Activated naive CD8-positive, alpha-beta T cell treated with anti-CD3 and anti-CD28 coated beads, Interleukin-2, amount 50 U/mL, for 24 hours (primary cell): Measurements from ENCODE around the gene MRTFA.
A peak's percentile ranks its signal among the peaks of the same experiment; 100 is the strongest.
"Not testable (repeated sequence)": the region's sequence is repeated elsewhere in the genome, so short reads cannot be mapped to it uniquely, and the experiment has no call there.

ENCODE experiments used
- ATAC-seq: fragments of 150-1000 bp; cut with Tn5 transposase; one replicate; pipeline ENCODE4 v1.10.0; 2021
- DNase-seq: peaks from one replicate; pipeline ENCODE4 v3.0.0; 2021
- H3K27ac Mint-ChIP-seq: one replicate; pipeline ENCODE4 v1.8.0; 2021; ENCODE audit warnings: mild to moderate bottlenecking, mixed read lengths
- H3K27me3 Mint-ChIP-seq: one replicate; pipeline ENCODE4 v1.8.0; 2021; ENCODE audit warnings: mixed read lengths
- H3K36me3 Mint-ChIP-seq: one replicate; pipeline ENCODE4 v1.8.0; 2021; ENCODE audit warnings: low read depth, mixed read lengths
- H3K4me1 Mint-ChIP-seq: one replicate; pipeline ENCODE4 v1.8.0; 2021; ENCODE audit warnings: mixed read lengths
- H3K4me3 Mint-ChIP-seq: one replicate; pipeline ENCODE4 v1.8.0; 2021; ENCODE audit warnings: mild to moderate bottlenecking, moderate library complexity, mixed read lengths
- H3K9me3 Mint-ChIP-seq: one replicate; pipeline ENCODE4 v1.8.0; 2021; ENCODE audit warnings: mixed read lengths

MRTFA gene

DNA sequence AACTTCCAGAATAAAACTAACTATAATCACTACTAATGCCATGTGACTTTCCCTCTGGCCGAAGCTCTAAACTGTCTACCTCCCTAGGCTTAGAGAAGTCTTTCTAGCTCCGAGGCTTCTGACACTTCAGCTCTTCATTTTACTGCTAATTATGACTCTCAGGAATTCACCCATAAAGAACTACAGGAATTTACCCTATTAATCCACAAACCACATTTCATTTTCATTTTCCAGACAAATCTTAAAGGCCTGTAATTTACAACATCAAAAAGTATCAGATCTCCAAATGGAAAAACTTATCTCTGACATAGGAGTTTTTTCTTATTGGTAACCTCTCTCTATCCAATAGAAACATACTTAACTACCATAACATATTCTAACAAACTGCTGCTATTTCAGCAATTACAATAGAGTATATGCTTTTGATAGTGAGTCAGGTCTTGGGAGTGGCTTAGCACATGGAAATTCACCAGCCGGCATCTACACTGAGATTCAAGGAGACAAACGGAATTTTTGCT, 33.4 kb downstream of the MRTFA start:
- no peak for ATAC-seq
- Mint-ChIP-seq H3K27me3 (no peaks in the 10 kb centered on the region), H3K36me3 (peaks cover 3% of the 10 kb centered on the region), H3K9me3 (no peaks in the 10 kb centered on the region), H3K4me3 (no peak overlapping the region), H3K4me1 (peaks cover 48% of the 10 kb centered on the region), H3K27ac (no peak overlapping the region)
- DNase-seq = no peak

DNA sequence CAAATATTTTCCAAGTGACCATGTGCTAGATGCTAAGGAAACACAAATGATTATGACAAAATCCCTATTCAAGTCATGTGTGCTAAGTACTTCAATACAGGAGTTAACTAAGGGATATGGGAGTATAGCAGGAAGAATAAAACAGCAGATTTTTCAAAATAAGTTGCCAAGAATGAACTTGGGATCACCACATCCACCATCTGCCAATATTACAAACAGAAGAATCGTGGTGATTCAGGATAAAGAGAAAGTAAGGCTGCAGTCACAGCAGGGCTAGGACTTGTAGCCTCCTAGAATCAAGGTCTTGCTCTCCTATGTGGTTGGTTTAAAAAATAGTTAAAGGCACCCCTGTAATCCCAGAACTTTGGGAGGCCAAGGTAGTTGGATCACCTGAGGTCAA, 34.3 kb downstream of the MRTFA start:
- H3K27ac Mint-ChIP-seq = no peak overlapping the region
- peaks cover 50% of the 10 kb centered on the region for H3K4me1 Mint-ChIP-seq
- no peaks in the 10 kb centered on the region for H3K27me3 Mint-ChIP-seq
- peaks cover 3% of the 10 kb centered on the region for H3K36me3 Mint-ChIP-seq
- ATAC-seq (no peak), DNase-seq (no peak)
- no peak overlapping the region for H3K4me3 Mint-ChIP-seq
- no peaks in the 10 kb centered on the region for H3K9me3 Mint-ChIP-seq

DNA sequence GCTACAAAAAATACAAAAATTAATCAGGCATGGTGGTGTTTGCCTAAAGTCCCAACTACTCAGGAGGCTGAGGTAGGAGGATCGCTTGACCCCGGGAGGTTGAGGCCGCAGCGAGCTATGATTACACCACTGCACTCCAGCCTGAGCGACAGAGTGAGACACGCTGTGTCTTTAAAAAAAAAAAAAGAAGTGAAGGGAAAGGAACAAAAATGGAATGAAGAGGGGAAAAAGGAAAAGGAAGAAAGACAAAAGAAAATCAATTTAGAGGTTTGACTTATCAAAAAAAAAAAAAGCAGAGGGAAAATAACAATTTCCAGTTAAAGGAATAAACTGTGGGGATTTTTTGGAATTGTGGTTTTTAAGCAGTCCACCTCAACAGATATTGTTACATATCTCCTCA, 36.8 kb downstream of the MRTFA start:
- Mint-ChIP-seq H3K4me1 (peaks cover 44% of the 10 kb centered on the region), H3K9me3 (no peaks in the 10 kb centered on the region), H3K4me3 (no peak overlapping the region), H3K36me3 (no peaks in the 10 kb centered on the region), H3K27me3 (no peaks in the 10 kb centered on the region), H3K27ac (no peak overlapping the region)
- DNase-seq = no peak
- no peak for ATAC-seq

DNA sequence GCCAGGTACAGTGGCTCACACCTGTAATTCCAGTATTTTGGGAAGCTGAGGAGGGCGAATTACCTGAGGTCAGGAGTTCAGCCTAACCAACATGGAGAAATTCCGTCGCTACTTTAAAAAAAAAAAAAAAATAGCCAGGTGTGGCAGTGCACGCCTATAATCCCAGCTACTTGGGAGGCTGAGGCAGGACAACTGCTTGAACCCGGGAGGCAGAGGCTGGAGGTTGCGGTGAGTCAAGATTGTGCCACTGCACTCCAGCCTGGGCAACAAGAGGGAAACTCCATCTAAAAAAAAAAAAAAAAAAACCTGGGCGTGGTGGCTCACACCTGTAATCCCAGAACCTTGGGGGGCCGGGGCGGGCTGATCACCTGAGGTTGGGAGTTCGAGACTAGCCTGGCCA, 37.8 kb downstream of the MRTFA start:
- H3K27me3 Mint-ChIP-seq, ATAC-seq, DNase-seq, H3K27ac Mint-ChIP-seq, H3K9me3 Mint-ChIP-seq, H3K4me3 Mint-ChIP-seq, H3K36me3 Mint-ChIP-seq: not testable (repeated sequence)
- peaks cover 51% of the 10 kb centered on the region for H3K4me1 Mint-ChIP-seq

DNA sequence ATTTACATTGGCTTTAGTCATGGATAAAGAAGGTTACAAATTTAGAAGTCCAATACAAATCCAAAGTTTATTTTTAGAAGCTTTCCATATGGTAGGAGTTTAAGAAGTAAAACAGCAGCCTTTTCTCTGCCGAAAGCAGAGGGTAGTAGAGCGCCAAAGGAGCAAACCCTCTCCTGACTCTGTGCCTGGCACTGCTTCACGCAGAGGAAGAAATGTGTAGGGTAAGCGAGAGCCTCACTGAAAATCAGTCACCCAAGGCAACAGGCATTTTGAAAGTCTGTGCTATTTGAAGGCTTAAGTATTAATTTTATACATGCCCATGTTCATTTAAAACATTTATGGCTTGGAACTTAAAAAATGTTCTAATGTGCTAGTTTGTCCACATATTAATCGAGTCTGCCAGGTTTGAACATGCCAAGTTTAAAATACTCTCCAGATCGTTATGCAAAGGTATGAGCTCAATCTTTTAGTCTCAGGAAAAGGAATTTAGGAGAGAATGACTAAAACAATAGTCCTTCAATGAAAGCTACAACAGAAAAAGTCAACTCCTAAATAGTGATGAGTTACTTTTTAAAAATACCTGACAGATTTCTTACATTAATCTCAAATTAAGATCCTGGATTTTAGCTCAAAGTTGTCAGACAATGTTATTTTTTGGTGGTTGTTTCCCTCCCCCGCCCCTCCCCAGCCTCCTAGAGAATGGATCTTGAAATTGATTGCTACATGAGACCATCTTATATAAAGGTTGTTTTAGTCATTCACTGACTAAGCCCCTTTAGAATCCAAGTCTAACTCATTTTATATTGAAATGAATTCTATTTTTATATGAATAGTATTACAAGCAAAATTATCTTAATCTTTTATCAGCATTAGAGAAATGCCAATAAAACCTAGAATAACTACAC, 38.7 kb downstream of the MRTFA start:
- peaks cover 52% of the 10 kb centered on the region for H3K4me1 Mint-ChIP-seq
- H3K27ac Mint-ChIP-seq = no peak overlapping the region
- H3K9me3 Mint-ChIP-seq = no peaks in the 10 kb centered on the region

DNA sequence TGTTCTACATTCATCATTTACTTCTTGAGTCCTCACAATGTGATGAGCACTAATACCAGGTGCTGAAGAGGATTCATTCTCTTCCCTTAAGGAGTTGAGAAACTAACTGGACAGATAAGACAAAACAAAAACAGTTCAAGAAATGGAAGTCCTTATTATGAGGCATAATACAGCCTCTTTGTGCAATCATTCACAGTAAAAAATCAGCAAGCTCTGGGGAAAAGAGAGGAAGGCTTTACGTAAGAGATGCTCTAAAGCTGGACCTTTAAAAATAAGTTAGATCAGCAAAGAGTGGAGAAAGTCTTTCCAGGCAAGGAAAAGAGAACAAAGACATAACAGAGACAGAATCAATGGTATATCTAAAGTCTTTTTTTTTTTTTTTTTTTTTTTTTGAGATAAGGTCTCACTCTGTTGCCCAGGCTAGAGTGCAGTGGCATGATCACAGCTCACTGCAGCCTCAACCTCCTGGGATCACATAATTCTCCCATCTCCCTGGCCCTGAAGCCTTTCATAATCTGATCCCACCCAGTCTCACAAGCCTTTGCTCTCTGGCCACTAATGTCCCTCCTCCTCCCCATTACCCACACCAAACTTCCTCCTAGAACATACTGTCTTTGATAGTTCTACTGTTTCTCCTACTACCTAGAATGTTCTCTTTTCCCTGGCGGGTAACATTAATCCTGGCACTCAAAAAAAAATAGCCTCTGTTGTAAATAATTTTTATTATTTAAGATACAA, 40.9 kb downstream of the MRTFA start:
- H3K27ac Mint-ChIP-seq = no peak overlapping the region
- no peaks in the 10 kb centered on the region for H3K36me3 Mint-ChIP-seq
- DNase-seq (no peak), ATAC-seq (no peak)
- H3K4me1 Mint-ChIP-seq = peaks cover 55% of the 10 kb centered on the region
- no peaks in the 10 kb centered on the region for H3K9me3 Mint-ChIP-seq
- no peaks in the 10 kb centered on the region for H3K27me3 Mint-ChIP-seq
- no peak overlapping the region for H3K4me3 Mint-ChIP-seq

More for the DNA sequence above, 38.7 kb downstream of the MRTFA start:
- H3K4me3 Mint-ChIP-seq = no peak overlapping the region
- H3K36me3 Mint-ChIP-seq = no peaks in the 10 kb centered on the region
- no peak for DNase-seq
- ATAC-seq = no peak
- no peaks in the 10 kb centered on the region for H3K27me3 Mint-ChIP-seq

DNA sequence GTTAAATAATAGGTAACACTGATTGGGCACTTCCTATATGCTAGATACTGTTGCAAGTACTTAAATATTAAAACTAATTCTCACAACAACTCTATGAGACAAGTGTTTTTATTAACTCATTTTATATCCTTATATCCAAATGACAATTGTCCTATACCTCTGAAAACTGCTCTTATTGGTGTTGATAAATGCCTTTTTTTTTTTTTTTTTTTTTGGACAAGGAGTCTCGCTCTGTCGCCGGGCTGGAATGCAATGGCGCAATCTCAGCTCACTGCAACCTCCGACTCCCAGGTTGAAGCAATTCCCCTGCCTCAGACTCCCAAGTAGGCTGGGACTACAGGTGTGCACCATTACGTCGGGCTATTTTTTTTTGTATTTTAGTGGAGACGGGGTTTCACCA, 41.6 kb downstream of the MRTFA start:
- no peaks in the 10 kb centered on the region for H3K27me3 Mint-ChIP-seq
- no peak overlapping the region for H3K4me3 Mint-ChIP-seq
- peaks cover 2% of the 10 kb centered on the region for H3K36me3 Mint-ChIP-seq
- H3K9me3 Mint-ChIP-seq = no peaks in the 10 kb centered on the region
- H3K4me1 Mint-ChIP-seq = peaks cover 54% of the 10 kb centered on the region
- no peak overlapping the region for H3K27ac Mint-ChIP-seq
- ATAC-seq = no peak
- no peak for DNase-seq

DNA sequence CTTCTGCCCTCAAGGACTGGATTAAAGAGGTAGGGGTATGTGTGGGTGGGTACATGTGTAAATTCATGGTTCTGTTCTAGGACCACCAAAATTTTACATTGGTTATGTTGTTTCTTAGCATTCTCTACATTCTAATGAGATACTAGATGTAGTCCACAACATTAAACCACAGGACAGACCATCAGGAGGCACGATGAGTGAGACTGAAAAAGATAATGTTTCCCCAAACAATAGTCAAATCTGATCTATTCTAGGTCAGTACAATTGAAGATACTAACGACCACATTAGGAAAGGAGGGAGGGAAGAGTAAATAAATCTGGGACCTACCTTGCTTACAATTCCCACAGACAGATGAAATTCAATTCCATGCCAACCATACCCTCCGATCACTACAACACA, 42.2 kb downstream of the MRTFA start:
- no peak for DNase-seq
- no peak overlapping the region for H3K4me3 Mint-ChIP-seq
- H3K4me1 Mint-ChIP-seq = peaks cover 54% of the 10 kb centered on the region
- no peak for ATAC-seq
- no peaks in the 10 kb centered on the region for H3K27me3 Mint-ChIP-seq
- H3K9me3 Mint-ChIP-seq = no peaks in the 10 kb centered on the region
- peaks cover 4% of the 10 kb centered on the region for H3K36me3 Mint-ChIP-seq
- H3K27ac Mint-ChIP-seq = no peak overlapping the region

DNA sequence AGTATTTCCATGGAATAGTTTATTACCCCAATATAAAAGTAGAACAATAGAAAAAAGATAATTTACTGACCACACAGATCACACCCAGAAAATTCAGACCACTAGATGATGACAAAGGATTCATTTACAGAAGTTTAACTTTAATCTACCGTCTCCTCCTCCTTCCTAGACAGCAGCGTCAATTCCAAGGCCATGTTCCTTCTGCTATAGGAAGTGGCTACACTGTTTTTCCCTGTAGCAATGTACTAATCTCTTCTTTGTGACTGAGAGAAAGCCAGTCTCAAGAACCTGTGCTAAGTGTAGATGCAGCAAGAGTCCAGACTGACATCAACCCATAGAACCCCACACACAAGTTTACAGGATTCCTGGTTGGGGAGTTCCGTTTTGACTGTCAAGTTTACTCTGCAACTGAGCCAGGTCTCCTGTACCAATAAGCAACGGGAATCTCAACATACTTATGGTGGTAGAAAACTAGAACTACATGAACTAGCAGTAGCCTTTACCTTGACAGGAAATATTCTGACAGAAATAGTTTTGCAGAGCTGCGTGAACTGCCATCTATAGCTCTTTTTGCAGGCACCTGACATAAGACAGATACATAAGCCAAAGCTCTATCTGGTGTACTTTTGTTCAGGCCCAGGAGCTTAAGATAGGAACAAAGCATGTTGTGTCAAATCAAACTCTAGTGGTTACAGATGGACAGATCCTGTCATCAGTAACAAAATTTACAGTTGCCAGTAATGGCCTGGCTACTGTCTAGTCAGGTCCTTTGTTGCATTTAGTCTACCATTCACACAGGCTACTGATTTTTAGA, 42.9 kb downstream of the MRTFA start:
- peaks cover 5% of the 10 kb centered on the region for H3K36me3 Mint-ChIP-seq
- peak overlapping the region; percentile 4 for H3K27ac Mint-ChIP-seq
- H3K4me1 Mint-ChIP-seq = peaks cover 54% of the 10 kb centered on the region
- H3K4me3 Mint-ChIP-seq = no peak overlapping the region
- DNase-seq (no peak), ATAC-seq (no peak)
- H3K27me3 Mint-ChIP-seq = no peaks in the 10 kb centered on the region
- H3K9me3 Mint-ChIP-seq = no peaks in the 10 kb centered on the region

DNA sequence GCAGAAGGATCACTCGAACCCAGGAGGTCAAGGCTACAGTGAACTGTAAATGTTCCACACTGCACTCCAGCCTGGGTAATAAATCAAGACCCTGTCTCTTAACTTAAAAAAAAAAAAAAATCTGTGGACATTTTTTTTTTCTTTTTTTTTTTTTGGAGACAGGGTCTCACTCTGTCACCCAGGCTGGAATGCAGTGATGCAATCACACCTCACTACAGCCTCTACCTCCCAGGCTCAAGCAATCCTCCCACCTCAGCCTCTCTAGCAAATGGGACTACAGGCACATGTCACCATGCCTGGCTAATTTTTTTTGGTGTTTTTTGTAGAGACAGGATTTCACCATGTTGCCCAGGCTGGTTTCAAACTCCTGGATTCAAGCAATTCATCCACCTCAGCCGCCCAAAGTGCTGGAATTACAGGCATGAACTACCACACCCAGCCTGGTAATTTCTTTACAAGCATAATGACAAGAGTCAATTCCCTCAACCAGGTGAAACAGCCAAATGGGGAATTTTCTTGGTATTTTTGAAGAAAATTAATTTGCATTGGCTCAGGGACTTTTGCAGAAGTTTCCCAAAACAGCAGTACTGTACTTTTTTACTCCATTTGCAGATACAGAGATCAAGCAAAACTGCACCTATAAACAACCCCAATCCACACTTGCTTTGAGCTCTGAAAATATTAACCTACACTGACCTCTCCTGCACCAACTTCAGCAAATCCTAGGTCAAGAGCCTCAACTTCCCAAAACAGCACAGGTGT, 44.0 kb downstream of the MRTFA start:
- Mint-ChIP-seq H3K36me3 (peaks cover 10% of the 10 kb centered on the region), H3K4me3 (no peak overlapping the region), H3K4me1 (peaks cover 46% of the 10 kb centered on the region), H3K27me3 (no peaks in the 10 kb centered on the region), H3K9me3 (no peaks in the 10 kb centered on the region), H3K27ac (no peak overlapping the region)
- DNase-seq (no peak), ATAC-seq (no peak)

DNA sequence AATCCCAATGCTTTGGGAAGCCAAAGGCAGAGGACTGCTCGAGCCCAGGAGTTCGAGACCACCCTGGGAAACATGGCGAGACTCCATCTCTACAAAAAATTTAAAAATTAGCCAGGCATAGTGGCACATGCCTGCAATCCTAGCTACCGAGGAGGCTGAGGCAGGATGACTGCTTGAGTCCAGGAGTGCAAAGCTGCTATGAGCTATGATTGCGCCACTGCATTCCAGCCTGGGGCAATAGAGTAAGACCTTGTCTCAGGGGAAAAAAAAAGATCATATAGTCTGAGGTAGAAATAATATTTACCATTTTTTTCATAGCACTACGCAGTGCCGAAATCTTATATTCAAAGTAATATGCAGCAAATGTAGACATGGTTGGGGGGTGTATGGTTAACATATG, 47.8 kb downstream of the MRTFA start:
- no peaks in the 10 kb centered on the region for H3K9me3 Mint-ChIP-seq
- no peak overlapping the region for H3K27ac Mint-ChIP-seq
- peaks cover 29% of the 10 kb centered on the region for H3K4me1 Mint-ChIP-seq
- ATAC-seq = no peak
- H3K36me3 Mint-ChIP-seq = peaks cover 16% of the 10 kb centered on the region
- no peak for DNase-seq
- no peaks in the 10 kb centered on the region for H3K27me3 Mint-ChIP-seq
- H3K4me3 Mint-ChIP-seq = no peak overlapping the region

DNA sequence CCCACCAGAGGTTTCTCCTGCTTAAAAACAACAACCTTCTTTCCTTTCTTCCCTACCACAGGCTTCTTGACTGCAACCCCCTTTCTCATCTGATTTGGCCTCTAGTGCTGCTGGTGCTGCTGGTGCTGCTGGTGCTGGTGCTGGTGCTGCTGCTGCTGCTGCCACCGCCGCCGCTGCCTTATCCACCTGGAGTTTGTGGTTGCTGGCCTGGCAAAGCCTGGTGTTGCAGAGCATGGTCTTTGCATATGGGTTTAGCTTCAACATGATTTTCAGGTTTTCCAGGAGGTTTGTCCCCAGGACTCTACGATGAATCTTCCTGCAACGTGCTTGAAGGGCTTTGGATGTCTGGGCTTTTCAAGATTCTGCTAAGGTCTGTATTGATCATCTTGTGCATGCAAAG, 49.7 kb downstream of the MRTFA start:
- Mint-ChIP-seq H3K9me3 (no peaks in the 10 kb centered on the region), H3K4me3 (no peak overlapping the region), H3K27ac (no peak overlapping the region), H3K36me3 (peaks cover 18% of the 10 kb centered on the region), H3K27me3 (no peaks in the 10 kb centered on the region), H3K4me1 (peaks cover 26% of the 10 kb centered on the region)
- no peak for DNase-seq
- ATAC-seq = no peak

DNA sequence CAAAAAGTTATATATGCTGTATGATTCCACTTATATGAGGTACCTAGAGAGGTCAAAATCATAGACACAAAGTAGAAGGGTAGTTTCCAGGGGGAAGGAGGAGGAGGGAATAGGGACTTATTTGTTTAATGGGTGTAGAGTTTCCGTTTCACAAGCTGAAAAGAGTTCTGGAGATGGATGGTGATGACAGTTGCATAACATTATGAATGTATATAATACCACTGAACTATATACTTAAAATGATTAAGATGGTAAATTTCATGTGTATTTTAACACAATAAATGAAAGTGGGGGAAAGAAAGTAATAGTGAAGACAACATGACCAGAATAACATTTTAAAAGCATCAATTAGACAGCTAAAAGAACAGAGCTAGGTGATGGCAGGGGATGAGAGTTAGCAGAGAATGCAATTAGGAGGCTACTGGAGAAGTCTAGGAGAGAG, 51.2 kb downstream of the MRTFA start:
- H3K4me1 Mint-ChIP-seq = peaks cover 20% of the 10 kb centered on the region
- H3K27me3 Mint-ChIP-seq = no peaks in the 10 kb centered on the region
- ATAC-seq (no peak), DNase-seq (no peak)
- peaks cover 18% of the 10 kb centered on the region for H3K36me3 Mint-ChIP-seq
- H3K27ac Mint-ChIP-seq = no peak overlapping the region
- no peaks in the 10 kb centered on the region for H3K9me3 Mint-ChIP-seq
- H3K4me3 Mint-ChIP-seq = no peak overlapping the region

DNA sequence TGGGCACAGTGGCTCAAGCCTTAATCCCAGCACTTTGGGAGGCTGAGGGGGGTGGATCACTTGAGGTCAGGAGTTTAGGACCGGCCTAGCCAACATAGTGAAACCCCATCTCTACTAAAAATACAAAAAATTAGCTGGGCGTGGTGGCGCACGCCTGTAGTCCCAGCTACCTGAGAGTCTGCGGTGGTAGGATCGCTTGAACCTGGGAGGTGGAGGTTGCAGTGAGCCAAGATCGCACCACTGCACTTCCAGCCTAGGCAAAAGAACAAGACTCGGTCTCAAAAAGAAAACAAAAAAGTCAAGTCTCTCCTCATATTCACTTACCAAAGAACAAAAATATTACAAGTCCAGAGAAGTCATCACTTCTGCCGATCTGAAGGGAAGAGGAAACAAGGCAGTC, 51.8 kb downstream of the MRTFA start:
- peaks cover 16% of the 10 kb centered on the region for H3K36me3 Mint-ChIP-seq
- not testable (repeated sequence) for H3K27me3 Mint-ChIP-seq, DNase-seq, H3K4me3 Mint-ChIP-seq, H3K27ac Mint-ChIP-seq, H3K9me3 Mint-ChIP-seq, ATAC-seq
- peaks cover 20% of the 10 kb centered on the region for H3K4me1 Mint-ChIP-seq
